Retina (tissue), 1 donor: ENCODE measurements around the gene ATG13.
"Not testable (repeated sequence)": the region's sequence is repeated elsewhere in the genome, so short reads cannot be mapped to it uniquely, and the experiment has no call there.

Experiments used
- DNase-seq: peaks from one replicate; pipeline ENCODE4 v3.0.0-alpha.2; 2016

ATG13 gene

GRCh38 chr11:46700241-46701077 lies 83.1 kb downstream of the ATG13 start, which contains the start of the genes ARHGAP1 and ZNF408:
ARHGAP1 (minus strand) TSS chr11:46700619; CDS start chr11:46696107, 4,512 bp downstream.
ZNF408 (plus strand) TSS chr11:46701031; CDS start chr11:46701048, 17 bp downstream.
- DNase-seq, result peak; percentile 98

- no peak for DNase-seq
Observed at GRCh38 chr11:46701078-46701654, 83.8 kb downstream of the ATG13 start.

GRCh38 chr11:46705070-46705688 lies 87.8 kb downstream of the ATG13 start:
- DNase-seq, result no peak

- no peak for DNase-seq
Observed at GRCh38 chr11:46706886-46707285, 89.5 kb downstream of the ATG13 start.

- DNase-seq, result not testable (repeated sequence)
Observed at GRCh38 chr11:46709351-46709750, 92.0 kb downstream of the ATG13 start.

DNA sequence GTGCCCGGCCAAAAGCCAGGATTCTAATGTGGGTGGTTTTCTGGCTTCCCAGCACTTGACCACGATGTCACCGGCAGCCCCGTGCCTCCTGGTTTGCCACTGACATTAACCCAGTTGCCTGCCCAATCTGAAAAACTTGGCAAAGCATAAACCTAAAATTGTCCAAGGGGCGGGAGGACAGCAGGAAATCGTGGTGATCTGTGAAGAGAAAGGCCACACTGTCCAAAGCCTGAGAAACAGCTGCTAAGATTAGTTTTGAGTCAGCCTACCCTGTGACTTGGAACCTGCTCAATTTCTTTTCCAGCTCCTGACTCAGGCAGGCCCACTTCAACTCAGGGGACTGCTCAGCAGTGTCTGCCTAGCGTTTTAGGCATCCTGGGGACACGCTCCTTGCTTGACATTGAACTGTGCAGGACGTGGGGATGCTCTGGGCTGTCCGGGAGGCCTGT lies 93.5 kb downstream of the ATG13 start:
- DNase-seq, result no peak

- no peak for DNase-seq
Observed at GRCh38 chr11:46711303-46711702, 94.0 kb downstream of the ATG13 start.

DNA sequence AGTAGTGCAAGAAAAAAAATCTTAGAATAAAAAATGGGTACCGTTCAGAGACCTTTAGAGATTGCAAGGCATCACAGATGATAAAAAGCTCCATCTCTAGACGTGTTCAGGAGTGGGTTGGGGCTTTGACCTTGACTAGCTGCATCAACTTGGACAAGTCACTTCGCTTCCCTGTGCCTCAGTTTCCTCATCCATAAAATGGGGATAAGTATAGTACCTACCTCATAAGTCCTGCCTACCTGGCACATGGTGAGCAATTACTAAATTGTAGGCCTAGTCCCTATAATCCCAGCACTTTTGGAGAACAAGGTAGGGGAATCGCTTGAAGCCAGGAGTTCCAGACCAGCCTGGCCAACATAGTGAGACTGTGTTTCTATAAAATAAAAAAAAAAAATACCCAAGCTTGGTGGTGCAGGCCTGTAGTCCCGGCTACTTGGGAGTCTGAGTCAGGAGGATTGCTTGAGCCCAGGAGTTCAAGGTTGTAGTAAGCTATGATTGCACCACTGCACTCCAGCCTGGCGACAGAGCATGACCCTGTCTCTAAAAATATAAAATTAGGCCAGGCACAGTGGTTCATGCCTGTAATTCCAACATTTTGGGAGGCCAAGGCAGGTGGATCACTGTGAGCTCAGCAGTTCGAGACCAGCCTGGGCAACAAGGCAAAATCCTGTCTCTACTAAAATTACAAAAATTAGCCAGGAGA lies 95.7 kb downstream of the ATG13 start:
- DNase-seq, result no peak

- DNase-seq, result not testable (repeated sequence)
Observed at GRCh38 chr11:46717825-46718154, 100.4 kb downstream of the ATG13 start.

GRCh38 chr11:46718155-46719019 lies 101.0 kb downstream of the ATG13 start:
- no peak for DNase-seq

- no peak for DNase-seq
Observed at GRCh38 chr11:46719048-46719542, 101.7 kb downstream of the ATG13 start, which contains the start of gene F2. F2 (plus strand) TSS chr11:46719213; CDS start chr11:46719236, 23 bp downstream.

GRCh38 chr11:46719543-46720218 lies 102.3 kb downstream of the ATG13 start:
- DNase-seq, result no peak

DNA sequence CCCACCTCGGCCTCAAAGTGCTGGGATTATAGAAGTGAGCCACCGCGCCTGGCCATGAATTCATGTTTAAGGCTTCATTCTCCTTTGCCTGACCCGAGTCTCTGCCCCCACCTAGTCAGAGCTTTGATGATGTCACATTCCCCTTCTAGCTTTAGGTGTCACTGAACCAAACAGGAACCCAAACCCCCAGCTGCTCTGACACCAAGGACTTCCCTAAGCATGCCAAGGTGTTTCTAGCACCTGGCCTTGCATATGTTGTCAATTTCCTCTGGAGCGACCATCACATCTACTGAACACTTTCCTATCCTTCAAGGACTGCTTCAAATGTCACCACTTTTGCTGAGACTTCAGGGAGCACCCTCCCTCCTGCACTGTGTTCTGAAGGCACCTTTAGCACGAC lies 103.9 kb downstream of the ATG13 start:
- DNase-seq, result no peak

- DNase-seq, result no peak
Observed at GRCh38 chr11:46722566-46723358, 105.4 kb downstream of the ATG13 start.

GRCh38 chr11:46723359-46723680 lies 106.0 kb downstream of the ATG13 start:
- DNase-seq, result no peak

DNA sequence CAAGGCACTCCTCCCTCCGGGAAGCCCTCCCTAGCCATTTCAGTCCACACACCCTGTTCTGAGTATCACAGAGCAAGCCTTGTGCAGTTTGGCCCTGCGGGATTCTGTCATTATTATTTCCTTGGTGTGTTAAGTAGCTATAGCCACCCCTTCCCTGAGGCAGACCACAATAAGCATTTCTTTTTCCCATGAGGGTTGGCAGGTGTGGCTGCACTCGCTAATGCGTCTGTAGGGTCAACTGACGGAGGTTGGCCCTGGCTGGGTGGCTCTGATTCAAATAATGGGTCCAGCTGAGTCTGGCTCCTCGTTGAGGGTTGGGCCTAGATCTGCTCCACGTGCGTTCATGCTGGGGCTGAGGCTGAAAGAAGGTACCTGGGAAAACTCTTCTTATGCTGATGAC lies 106.7 kb downstream of the ATG13 start:
- DNase-seq, result peak; percentile 8
